Measurements from ENCODE around the gene ITGA4. TPM values are rescaled to one million over a fixed set of nuclear protein-coding genes. Genes with fewer than 3 reads are reported as not detected.

ITGA4 gene
- total and polyA plus RNA-seq, 2 of the 13 experiments (the other 11 are each of a cell fraction or from before 2014, with no cell fraction given): not detected

- no peaks in the 10 kb centered on the region for H3K36me3 ChIP-seq (replicated peaks in 1 of 2; ENCODE audit: control insufficient read depth in 1 of 2, insufficient read depth in 2 of 2, low read length in 2 of 2)
- H2AFZ ChIP-seq (ENCODE audit: low read length): no peak overlapping the region
- in situ Hi-C loops (cut with HindIII; ENCODE audit: extremely low pct_ligation_motif_present, low pct_unique_long_range_greater_than_20kb): no loop called here
- DNase-seq (ENCODE audit: low spot score): no peak
- no peak overlapping the region for H3K9ac ChIP-seq (ENCODE audit: insufficient read depth, low read depth, low read length)
- no peak overlapping the region for H3K4me2 ChIP-seq (ENCODE audit: low read depth, low read length)
- H3K27ac ChIP-seq (ENCODE audit: extremely low read length, insufficient read depth, low read length): no peak overlapping the region
- ChIA-PET CTCF (ENCODE audit: low intra/inter-chr PET ratio, low total read pairs) (no interaction called here), POLR2A (no interaction called here)
- ATAC-seq: no peak
- no peaks in the 10 kb centered on the region for H3K79me2 ChIP-seq (ENCODE audit: insufficient read depth, low read length)
- H3K9me3 ChIP-seq (ENCODE audit: low read length): no peaks in the 10 kb centered on the region
- no peaks in the 10 kb centered on the region for H3K4me1 ChIP-seq (ENCODE audit: insufficient read depth, low read length)
- H3K4me3 ChIP-seq (replicated peaks in 1 of 3; ENCODE audit: insufficient read depth in 1 of 3, low read depth in 2 of 3, low read length in 3 of 3): no peak overlapping the region
- no TSS peak for BruUV-seq (replicated peaks)
- H4K20me1 ChIP-seq (ENCODE audit: insufficient read depth, low read length): no peaks in the 10 kb centered on the region
- FAIRE-seq: no peak
- H3K27me3 ChIP-seq (ENCODE audit: control insufficient read depth in 1 of 2, insufficient read depth in 2 of 2, low read length in 2 of 2): no peaks in the 10 kb centered on the region
- intact Hi-C loops (cut with micrococcal nuclease; ENCODE audit: unreplicated experiment): no loop called here
- TF ChIP-seq ZNF766 (CRISPR knock-in tag; IDR thresholded peaks at IDR 0.05; ENCODE audit: borderline replicate concordance) (no peak), TFE3 (CRISPR knock-in tag; IDR thresholded peaks at IDR 0.05) (no peak), ZNF503 (CRISPR knock-in tag; IDR thresholded peaks at IDR 0.05) (no peak), MAZ (IDR thresholded peaks at IDR 0.05; ENCODE audit: borderline replicate concordance, low read depth, low read length) (no peak), MAZ (CRISPR knock-in tag; IDR thresholded peaks at IDR 0.05; ENCODE audit: low read depth) (no peak), ATF6 (CRISPR knock-in tag; conservative IDR thresholded peaks at IDR 0.05) (no peak), TEAD2 (CRISPR knock-in tag; IDR thresholded peaks at IDR 0.05) (no peak), PRDM4 (CRISPR knock-in tag; IDR thresholded peaks at IDR 0.05; ENCODE audit: borderline replicate concordance) (no peak), ZNF761 (CRISPR knock-in tag; conservative IDR thresholded peaks at IDR 0.05) (no peak), ZNF530 (CRISPR knock-in tag; IDR thresholded peaks at IDR 0.05; ENCODE audit: low read depth) (no peak), SALL2 (CRISPR knock-in tag; IDR thresholded peaks at IDR 0.05) (no peak), HMGXB3 (CRISPR knock-in tag; IDR thresholded peaks at IDR 0.05; ENCODE audit: borderline replicate concordance) (no peak)
These were observed 59.8 kb downstream of the ITGA4 start for GRCh38 chr2:181516992-181517391.

All from HepG2 (cell line).